Measurements from ENCODE around the gene ZBTB7C. TPM values are rescaled to one million over a fixed set of nuclear protein-coding genes. Genes with fewer than 3 reads are reported as not detected.

Gene ZBTB7C
- polyA plus RNA-seq, 1 experiment: not detected

DNA sequence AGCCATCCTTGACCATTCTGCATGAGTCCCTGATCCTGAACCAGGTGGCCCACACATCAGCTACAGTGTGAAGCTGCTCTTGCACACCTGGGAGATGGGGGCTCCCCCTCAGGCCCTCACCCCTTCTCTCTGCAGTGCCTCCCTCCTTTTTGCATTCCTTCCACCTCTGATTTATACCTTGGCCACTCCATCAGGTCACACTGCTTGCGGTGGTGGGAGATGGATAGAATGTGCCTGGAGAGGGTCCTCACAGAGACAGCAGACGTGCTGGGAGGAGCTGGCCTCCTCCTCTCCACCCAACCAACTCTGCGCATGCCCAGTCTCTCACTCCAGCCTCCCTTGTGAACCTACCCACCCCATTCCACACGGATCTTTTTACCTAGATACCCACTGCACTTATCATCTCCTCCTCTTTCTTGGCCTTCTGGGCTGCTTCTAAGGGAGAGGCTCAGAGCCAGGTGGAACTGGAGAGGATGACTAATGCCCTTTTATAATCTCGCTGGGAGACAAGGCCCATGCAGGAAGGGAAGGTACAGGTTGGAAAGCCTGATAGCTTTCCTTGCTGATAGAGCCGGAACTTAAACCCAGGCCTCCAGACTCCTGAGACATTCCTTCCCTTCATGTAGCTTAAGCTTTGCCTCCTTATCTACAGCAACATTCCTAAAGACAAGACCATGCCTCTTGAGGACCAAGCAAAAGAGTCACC lies 205.1 kb downstream of the ZBTB7C start:
- H3K4me3 ChIP-seq (ENCODE audit: low read depth, low read length): no peak overlapping the region
- peaks cover 4% of the 10 kb centered on the region; the same call in 1 of the 2 replicates for H3K27me3 ChIP-seq (ENCODE audit: control insufficient read depth, insufficient read depth, low read length)
- ChIA-PET POLR2A (no interaction called here), CTCF (no interaction called here)
- TF ChIP-seq, protein P1, sequence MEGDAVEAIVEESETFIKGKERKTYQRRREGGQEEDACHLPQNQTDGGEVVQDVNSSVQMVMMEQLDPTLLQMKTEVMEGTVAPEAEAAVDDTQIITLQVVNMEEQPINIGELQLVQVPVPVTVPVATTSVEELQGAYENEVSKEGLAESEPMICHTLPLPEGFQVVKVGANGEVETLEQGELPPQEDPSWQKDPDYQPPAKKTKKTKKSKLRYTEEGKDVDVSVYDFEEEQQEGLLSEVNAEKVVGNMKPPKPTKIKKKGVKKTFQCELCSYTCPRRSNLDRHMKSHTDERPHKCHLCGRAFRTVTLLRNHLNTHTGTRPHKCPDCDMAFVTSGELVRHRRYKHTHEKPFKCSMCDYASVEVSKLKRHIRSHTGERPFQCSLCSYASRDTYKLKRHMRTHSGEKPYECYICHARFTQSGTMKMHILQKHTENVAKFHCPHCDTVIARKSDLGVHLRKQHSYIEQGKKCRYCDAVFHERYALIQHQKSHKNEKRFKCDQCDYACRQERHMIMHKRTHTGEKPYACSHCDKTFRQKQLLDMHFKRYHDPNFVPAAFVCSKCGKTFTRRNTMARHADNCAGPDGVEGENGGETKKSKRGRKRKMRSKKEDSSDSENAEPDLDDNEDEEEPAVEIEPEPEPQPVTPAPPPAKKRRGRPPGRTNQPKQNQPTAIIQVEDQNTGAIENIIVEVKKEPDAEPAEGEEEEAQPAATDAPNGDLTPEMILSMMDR (IDR thresholded peaks at IDR 0.05; ENCODE audit: insufficient read depth, low read depth, low read length): no peak
- DNase-seq (ENCODE audit: low read depth): no peak
- H3K36me3 ChIP-seq (ENCODE audit: control insufficient read depth, insufficient read depth, low read length): no peaks in the 10 kb centered on the region

DNA sequence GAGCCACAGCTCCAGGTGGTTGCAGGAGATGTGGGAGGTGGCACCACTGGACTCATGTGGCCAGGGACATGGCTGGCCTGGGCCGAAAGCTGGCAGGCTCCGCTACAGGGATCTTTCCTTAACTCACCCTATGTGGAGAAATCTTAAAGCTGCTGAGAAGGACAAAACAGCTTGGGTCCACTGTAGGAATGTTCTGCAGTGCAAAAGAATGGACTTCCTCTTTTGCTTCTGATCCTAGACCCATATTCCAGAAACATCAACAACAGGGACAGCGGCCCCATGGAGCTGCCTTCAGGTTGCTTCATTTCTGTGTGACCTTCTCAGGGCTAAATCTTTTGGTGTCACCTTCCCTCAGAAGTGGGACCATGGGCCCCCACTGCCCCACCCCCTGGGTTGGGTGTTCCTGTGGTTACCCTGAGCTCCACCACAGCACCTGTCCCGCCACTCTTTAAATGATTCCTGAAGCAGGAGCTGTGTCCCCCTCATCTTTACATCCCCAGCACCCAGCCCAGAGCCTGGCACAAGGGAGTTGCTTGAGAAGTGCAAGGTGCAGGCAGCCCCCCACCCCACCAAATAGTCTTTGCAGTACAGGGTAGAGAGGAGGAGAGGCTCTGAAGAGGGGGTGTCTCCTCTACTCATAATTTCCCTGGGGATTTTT lies 205.8 kb downstream of the ZBTB7C start:
- no peak for DNase-seq (ENCODE audit: low read depth)
- ChIA-PET POLR2A (no interaction called here), CTCF (no interaction called here)
- Histone ChIP-seq H3K36me3 (ENCODE audit: control insufficient read depth, insufficient read depth, low read length) (no peaks in the 10 kb centered on the region), H3K27me3 (ENCODE audit: control insufficient read depth, insufficient read depth, low read length) (peaks cover 2% of the 10 kb centered on the region; the same call in 1 of the 2 replicates), H3K4me3 (ENCODE audit: low read depth, low read length) (no peak overlapping the region)
- TF ChIP-seq, protein P1 (IDR thresholded peaks at IDR 0.05; ENCODE audit: insufficient read depth, low read depth, low read length): no peak

DNA sequence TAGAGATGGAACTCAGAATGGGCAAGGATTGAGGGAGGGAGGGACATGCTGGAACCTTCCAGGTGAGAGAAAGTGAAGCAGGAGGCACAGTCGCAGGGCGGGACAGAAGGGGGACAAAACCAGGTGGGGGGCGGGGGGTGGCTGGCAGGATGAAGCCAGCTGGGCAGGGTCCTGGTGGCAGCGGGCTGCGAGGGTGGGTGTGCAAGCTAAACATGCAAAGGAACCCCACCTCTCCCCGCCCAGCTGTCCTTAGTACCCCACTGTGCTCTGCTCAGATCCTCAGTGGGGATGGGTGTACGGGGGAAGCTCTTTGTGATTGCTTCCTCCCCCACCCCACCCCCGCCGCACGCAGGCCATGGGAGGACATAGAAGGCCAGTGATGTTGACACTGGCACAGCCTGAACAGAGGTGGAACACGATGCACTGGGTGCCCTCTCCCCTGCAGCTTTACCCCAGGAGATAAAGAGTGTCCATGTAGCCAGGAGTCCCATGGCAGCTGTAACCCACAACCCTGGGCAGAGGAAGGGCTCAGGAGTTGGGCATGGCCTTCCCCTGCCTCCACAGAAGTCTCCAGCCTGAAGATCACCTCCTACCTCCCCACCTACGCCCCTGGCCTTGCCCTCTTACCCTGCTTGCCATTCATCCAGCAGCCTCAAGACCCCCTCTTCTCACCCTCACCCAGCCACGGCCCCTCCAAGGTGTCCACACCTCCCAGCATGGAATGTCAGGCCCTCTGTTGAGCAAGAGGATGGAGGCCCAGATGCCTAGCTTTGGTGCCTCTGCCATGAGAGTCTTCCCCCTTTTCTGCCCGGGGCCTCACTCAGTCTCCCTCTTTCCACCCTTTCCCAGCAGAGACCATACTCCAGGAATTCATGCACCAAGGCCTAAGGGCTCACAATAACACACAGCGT lies 206.6 kb downstream of the ZBTB7C start:
- H3K27me3 ChIP-seq (ENCODE audit: control insufficient read depth, insufficient read depth, low read length): peaks cover 2% of the 10 kb centered on the region; the same call in 1 of the 2 replicates
- TF ChIP-seq, protein P1 (IDR thresholded peaks at IDR 0.05; ENCODE audit: insufficient read depth, low read depth, low read length): no peak
- H3K4me3 ChIP-seq (ENCODE audit: low read depth, low read length): no peak overlapping the region
- no peak for DNase-seq (ENCODE audit: low read depth)
- POLR2A ChIA-PET: no interaction called here
- CTCF ChIA-PET: no interaction called here
- H3K36me3 ChIP-seq (ENCODE audit: control insufficient read depth, insufficient read depth, low read length): no peaks in the 10 kb centered on the region

DNA sequence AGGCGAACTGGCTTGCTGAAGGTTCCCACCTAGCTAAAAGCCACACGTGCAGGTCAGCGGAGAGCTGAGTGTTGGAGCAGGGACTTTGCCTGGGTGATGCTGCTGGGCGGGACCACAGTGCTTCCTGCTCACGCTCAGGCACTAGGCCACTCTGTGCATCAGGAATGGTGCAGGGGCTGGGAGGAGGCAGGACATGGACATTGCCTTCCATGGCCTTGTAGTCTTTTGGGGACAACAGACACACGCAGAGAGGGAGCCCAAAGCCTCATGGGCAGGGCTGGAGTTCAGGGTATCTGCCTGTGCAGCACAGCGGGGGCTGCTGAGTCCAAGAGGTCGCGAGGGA lies 207.2 kb downstream of the ZBTB7C start:
- POLR2A ChIA-PET: no interaction called here
- TF ChIP-seq, protein P1 (IDR thresholded peaks at IDR 0.05; ENCODE audit: insufficient read depth, low read depth, low read length): no peak

More for the DNA sequence above, 207.2 kb downstream of the ZBTB7C start:
- Histone ChIP-seq H3K36me3 (ENCODE audit: control insufficient read depth, insufficient read depth, low read length) (no peaks in the 10 kb centered on the region), H3K4me3 (ENCODE audit: low read depth, low read length) (no peak overlapping the region), H3K27me3 (ENCODE audit: control insufficient read depth, insufficient read depth, low read length) (peaks cover 2% of the 10 kb centered on the region; the same call in 1 of the 2 replicates)
- CTCF ChIA-PET: no interaction called here
- no peak for DNase-seq (ENCODE audit: low read depth)
